ENCODE results near the gene FCHSD2.

- peak; percentile 92 to 96 for TF ChIP-seq CTCF (conservative IDR thresholded peaks at IDR 0.05 in 1 of 2, IDR thresholded peaks at IDR 0.05 in 1 of 2; ENCODE audit: low read depth in 1 of 2, low read length in 2 of 2)
- TF ChIP-seq EZH2 (IDR thresholded peaks at IDR 0.05; ENCODE audit: low read length, missing control alignments): no peak
Observed at GRCh38 chr11:73184953-73185671, 43.0 kb upstream of the FCHSD2 start.
